ENCODE results near the gene PHLPP1. TPM values are rescaled to one million over a fixed set of nuclear protein-coding genes. Genes with fewer than 3 reads are reported as not detected.

PHLPP1 gene
- total and polyA plus RNA-seq, 9 of the 15 experiments (the other 6 are each of a cell fraction or from before 2014, with no cell fraction given): 0.56 to 9.0 (median 4.5) TPM

DNA sequence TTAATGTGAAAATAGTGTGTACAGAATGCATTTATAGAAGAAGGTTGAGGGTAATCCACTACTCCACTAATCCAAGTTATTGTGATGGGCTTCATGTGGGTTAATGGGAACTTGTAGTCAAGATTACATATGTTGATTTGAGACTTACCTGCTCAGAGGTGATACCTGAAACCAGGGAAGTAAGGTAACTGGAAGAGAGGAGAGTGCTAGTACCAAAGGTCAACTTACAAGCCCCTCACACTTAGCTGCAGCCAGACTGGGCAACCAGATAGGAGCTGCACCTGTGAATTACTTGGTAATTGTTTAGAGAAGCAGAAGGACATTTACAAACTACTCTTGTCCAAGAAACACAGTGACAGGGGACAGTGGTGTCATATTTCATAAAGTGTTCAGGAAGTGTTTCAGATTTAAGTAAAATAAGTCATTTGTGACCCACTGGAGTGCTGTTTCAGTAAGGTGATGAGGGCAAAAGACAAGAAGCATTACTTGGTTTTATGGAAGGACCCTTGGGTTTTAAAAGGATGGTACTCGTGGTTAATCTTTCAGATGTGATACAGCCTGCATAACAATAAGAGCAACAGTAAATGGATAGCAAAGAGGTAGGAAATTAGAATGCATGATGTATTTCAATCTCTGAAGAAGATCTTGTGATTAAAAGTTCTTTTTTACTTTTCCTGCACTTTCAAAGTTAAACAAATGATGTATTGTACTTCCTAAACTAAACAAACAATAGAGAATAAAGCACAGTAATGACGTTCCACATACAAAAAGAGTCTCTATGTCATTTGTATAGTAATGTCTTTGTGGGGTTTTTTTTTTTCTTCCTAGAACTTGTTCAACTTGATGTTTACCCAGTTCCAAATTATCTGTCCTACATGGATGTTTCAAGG lies 189.3 kb downstream of the PHLPP1 start:
- no TSS peak for BruUV-seq (replicated peaks)

More for the DNA sequence above, 189.3 kb downstream of the PHLPP1 start:
- ATAC-seq (no peak), FAIRE-seq (no peak), DNase-seq (ENCODE audit: extremely low read depth in 1 of 4, low spot score in 3 of 4) (no peak)
- intact Hi-C loops (cut with micrococcal nuclease): no loop called here
- H3K4me2 ChIP-seq (ENCODE audit: insufficient read depth, low read length): no peak overlapping the region
- TF ChIP-seq ZNF436 (CRISPR knock-in tag; IDR thresholded peaks at IDR 0.05): no peak
- no peak for TF ChIP-seq NCOA2 (IDR thresholded peaks at IDR 0.05; ENCODE audit: partially characterized antibody in 2 of 2)
- TF ChIP-seq BRD4 (IDR thresholded peaks at IDR 0.05): no peak
- TF ChIP-seq GTF2E2 (tag; IDR thresholded peaks at IDR 0.05): no peak
- no peak for TF ChIP-seq HMGN3 (IDR thresholded peaks at IDR 0.05; ENCODE audit: borderline replicate concordance, extremely low read depth, insufficient read length, low read depth, low read length)
- no peak for TF ChIP-seq ZKSCAN3 (CRISPR knock-in tag; IDR thresholded peaks at IDR 0.05)
- no peak for TF ChIP-seq BRD9 (IDR thresholded peaks at IDR 0.05; ENCODE audit: low read depth, partially characterized antibody)
- TF ChIP-seq, protein P1, sequence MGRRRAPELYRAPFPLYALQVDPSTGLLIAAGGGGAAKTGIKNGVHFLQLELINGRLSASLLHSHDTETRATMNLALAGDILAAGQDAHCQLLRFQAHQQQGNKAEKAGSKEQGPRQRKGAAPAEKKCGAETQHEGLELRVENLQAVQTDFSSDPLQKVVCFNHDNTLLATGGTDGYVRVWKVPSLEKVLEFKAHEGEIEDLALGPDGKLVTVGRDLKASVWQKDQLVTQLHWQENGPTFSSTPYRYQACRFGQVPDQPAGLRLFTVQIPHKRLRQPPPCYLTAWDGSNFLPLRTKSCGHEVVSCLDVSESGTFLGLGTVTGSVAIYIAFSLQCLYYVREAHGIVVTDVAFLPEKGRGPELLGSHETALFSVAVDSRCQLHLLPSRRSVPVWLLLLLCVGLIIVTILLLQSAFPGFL (CRISPR knock-in tag; IDR thresholded peaks at IDR 0.05): no peak
- TF ChIP-seq HNRNPL (IDR thresholded peaks at IDR 0.05; ENCODE audit: low read depth, low read length): no peak
- no peak for TF ChIP-seq HDAC8 (tag; IDR thresholded peaks at IDR 0.05)
- TF ChIP-seq ZNF224 (CRISPR knock-in tag; IDR thresholded peaks at IDR 0.05): no peak
- TF ChIP-seq, protein P2, sequence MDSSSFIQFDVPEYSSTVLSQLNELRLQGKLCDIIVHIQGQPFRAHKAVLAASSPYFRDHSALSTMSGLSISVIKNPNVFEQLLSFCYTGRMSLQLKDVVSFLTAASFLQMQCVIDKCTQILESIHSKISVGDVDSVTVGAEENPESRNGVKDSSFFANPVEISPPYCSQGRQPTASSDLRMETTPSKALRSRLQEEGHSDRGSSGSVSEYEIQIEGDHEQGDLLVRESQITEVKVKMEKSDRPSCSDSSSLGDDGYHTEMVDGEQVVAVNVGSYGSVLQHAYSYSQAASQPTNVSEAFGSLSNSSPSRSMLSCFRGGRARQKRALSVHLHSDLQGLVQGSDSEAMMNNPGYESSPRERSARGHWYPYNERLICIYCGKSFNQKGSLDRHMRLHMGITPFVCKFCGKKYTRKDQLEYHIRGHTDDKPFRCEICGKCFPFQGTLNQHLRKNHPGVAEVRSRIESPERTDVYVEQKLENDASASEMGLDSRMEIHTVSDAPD (CRISPR knock-in tag; IDR thresholded peaks at IDR 0.05): no peak
- TF ChIP-seq, protein P3, sequence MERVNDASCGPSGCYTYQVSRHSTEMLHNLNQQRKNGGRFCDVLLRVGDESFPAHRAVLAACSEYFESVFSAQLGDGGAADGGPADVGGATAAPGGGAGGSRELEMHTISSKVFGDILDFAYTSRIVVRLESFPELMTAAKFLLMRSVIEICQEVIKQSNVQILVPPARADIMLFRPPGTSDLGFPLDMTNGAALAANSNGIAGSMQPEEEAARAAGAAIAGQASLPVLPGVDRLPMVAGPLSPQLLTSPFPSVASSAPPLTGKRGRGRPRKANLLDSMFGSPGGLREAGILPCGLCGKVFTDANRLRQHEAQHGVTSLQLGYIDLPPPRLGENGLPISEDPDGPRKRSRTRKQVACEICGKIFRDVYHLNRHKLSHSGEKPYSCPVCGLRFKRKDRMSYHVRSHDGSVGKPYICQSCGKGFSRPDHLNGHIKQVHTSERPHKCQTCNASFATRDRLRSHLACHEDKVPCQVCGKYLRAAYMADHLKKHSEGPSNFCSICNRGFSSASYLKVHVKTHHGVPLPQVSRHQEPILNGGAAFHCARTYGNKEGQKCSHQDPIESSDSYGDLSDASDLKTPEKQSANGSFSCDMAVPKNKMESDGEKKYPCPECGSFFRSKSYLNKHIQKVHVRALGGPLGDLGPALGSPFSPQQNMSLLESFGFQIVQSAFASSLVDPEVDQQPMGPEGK (CRISPR knock-in tag; IDR thresholded peaks at IDR 0.05; ENCODE audit: borderline replicate concordance): no peak
- no peak for TF ChIP-seq ZNF707 (CRISPR knock-in tag; conservative IDR thresholded peaks at IDR 0.05)
- TF ChIP-seq ZNF239 (CRISPR knock-in tag; IDR thresholded peaks at IDR 0.05): no peak
- TF ChIP-seq, protein P4, sequence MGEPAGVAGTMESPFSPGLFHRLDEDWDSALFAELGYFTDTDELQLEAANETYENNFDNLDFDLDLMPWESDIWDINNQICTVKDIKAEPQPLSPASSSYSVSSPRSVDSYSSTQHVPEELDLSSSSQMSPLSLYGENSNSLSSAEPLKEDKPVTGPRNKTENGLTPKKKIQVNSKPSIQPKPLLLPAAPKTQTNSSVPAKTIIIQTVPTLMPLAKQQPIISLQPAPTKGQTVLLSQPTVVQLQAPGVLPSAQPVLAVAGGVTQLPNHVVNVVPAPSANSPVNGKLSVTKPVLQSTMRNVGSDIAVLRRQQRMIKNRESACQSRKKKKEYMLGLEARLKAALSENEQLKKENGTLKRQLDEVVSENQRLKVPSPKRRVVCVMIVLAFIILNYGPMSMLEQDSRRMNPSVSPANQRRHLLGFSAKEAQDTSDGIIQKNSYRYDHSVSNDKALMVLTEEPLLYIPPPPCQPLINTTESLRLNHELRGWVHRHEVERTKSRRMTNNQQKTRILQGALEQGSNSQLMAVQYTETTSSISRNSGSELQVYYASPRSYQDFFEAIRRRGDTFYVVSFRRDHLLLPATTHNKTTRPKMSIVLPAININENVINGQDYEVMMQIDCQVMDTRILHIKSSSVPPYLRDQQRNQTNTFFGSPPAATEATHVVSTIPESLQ (CRISPR knock-in tag; IDR thresholded peaks at IDR 0.05): no peak
- no peak overlapping the region for H3K27ac ChIP-seq (ENCODE audit: extremely low read depth, low read depth, low read length)
- no peaks in the 10 kb centered on the region for H3K9me1 ChIP-seq (ENCODE audit: control insufficient read depth, insufficient read depth, low read length)
- H3K36me3 ChIP-seq (ENCODE audit: control insufficient read depth, insufficient read depth, low read length): peaks cover 20% of the 10 kb centered on the region; the same call in 1 of the 3 replicates
- H3K4me3 ChIP-seq: no peak overlapping the region
- H3K79me2 ChIP-seq (ENCODE audit: control insufficient read depth, insufficient read depth, low read length): no peaks in the 10 kb centered on the region
- H3K9me3 ChIP-seq (replicated peaks; ENCODE audit: control insufficient read depth, insufficient read depth, low read depth, low read length): no peaks in the 10 kb centered on the region
- ChIA-PET POLR2A (no interaction called here), CTCF (ENCODE audit: low intra/inter-chr PET ratio) (no interaction called here)
- no peaks in the 10 kb centered on the region for H4K20me1 ChIP-seq (replicated peaks; ENCODE audit: control insufficient read depth, insufficient read depth, low read length)
- WGBS (ENCODE audit: insufficient coverage, low coverage, missing lambda C conversion rate): 84% methylated on average over 2 of the region's 2 CpGs
- no peak overlapping the region for H3K9ac ChIP-seq (ENCODE audit: insufficient read depth in 1 of 2, low read depth in 2 of 2, low read length in 2 of 2)
- no peaks in the 10 kb centered on the region for H3K4me1 ChIP-seq (replicated peaks in 1 of 2; ENCODE audit: control insufficient read depth in 2 of 2, insufficient read depth in 2 of 2, low read length in 2 of 2)
- no peaks in the 10 kb centered on the region for H3K27me3 ChIP-seq (ENCODE audit: control insufficient read depth in 2 of 2, insufficient read depth in 2 of 2, low read length in 2 of 2)
- in situ Hi-C loops (cut with MboI): no loop called here
- H2AFZ ChIP-seq (ENCODE audit: low read depth, low read length): no peak overlapping the region
